ENCODE measurements around the gene MFN2.

MFN2 gene

GRCh38 chr1:12049616-12050015 lies 69.4 kb downstream of the MFN2 start (continued):
- TF ChIP-seq, protein P1, sequence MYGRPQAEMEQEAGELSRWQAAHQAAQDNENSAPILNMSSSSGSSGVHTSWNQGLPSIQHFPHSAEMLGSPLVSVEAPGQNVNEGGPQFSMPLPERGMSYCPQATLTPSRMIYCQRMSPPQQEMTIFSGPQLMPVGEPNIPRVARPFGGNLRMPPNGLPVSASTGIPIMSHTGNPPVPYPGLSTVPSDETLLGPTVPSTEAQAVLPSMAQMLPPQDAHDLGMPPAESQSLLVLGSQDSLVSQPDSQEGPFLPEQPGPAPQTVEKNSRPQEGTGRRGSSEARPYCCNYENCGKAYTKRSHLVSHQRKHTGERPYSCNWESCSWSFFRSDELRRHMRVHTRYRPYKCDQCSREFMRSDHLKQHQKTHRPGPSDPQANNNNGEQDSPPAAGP (tag by site-specific recombination; IDR thresholded peaks at IDR 0.05): 0 out of 2 replicates have a peak, but pooled peaks have one; percentile 60
- TF ChIP-seq ZNF426 (tag by site-specific recombination; IDR thresholded peaks at IDR 0.05) (no peak), ZNF501 (tag by site-specific recombination; IDR thresholded peaks at IDR 0.05) (no peak)

DNA sequence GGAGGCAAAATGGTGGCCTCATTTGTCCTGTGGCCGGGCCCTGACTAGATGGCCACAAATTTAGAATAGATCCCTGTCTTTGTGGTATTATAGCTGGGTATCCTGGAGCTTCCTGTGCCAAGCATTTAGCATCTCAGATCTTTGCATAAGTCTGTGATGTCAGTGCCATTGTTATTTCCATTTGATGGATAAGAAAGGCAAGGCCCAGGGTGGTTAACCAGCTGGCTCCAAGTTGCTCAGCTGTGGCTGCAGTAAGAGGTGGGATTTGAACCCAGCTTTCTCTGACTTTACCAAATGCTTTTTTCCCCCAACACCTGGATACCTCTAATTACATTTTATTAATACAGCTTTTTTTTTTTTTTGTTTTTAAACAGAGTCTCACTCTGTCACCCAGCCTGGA lies 71.1 kb downstream of the MFN2 start:
- Histone ChIP-seq H3K27ac (ENCODE audit: extremely low read depth, low read depth, low read length) (no peak overlapping the region), H3K4me3 (ENCODE audit: low read depth, low read length) (no peak overlapping the region), H3K36me3 (ENCODE audit: control insufficient read depth in 2 of 2, insufficient read depth in 1 of 2, low read length in 2 of 2) (no peaks in the 10 kb centered on the region), H3K4me1 (ENCODE audit: control insufficient read depth, insufficient read depth, low read length) (no peaks in the 10 kb centered on the region), H3K9me3 (ENCODE audit: control insufficient read depth, insufficient read depth, low read depth, low read length) (no peaks in the 10 kb centered on the region)
- ChIA-PET CTCF (interaction anchor here (0.6 to 2.3 kb wide), 2 partner anchors 28 to 122 kb away, joined by 3 to 15 read pairs; no protein-coding TSS in a partner anchor), POLR2A (interaction anchor here (1.0 kb wide), 1 partner anchor 32 kb away, joined by 5 read pairs; the partner anchor contains the start of gene MIIP)
- no peak for TF ChIP-seq ZNF248 (tag by site-specific recombination; IDR thresholded peaks at IDR 0.05)
- no peak for TF ChIP-seq ZNF37A (tag by site-specific recombination; IDR thresholded peaks at IDR 0.05)
- no peak for TF ChIP-seq ZBTB1 (tag by site-specific recombination; IDR thresholded peaks at IDR 0.05)
- TF ChIP-seq ZNF792 (tag by site-specific recombination; IDR thresholded peaks at IDR 0.05): no peak
- no peak for TF ChIP-seq PRDM2 (tag by site-specific recombination; IDR thresholded peaks at IDR 0.05; ENCODE audit: borderline replicate concordance)
- TF ChIP-seq, protein P2, sequence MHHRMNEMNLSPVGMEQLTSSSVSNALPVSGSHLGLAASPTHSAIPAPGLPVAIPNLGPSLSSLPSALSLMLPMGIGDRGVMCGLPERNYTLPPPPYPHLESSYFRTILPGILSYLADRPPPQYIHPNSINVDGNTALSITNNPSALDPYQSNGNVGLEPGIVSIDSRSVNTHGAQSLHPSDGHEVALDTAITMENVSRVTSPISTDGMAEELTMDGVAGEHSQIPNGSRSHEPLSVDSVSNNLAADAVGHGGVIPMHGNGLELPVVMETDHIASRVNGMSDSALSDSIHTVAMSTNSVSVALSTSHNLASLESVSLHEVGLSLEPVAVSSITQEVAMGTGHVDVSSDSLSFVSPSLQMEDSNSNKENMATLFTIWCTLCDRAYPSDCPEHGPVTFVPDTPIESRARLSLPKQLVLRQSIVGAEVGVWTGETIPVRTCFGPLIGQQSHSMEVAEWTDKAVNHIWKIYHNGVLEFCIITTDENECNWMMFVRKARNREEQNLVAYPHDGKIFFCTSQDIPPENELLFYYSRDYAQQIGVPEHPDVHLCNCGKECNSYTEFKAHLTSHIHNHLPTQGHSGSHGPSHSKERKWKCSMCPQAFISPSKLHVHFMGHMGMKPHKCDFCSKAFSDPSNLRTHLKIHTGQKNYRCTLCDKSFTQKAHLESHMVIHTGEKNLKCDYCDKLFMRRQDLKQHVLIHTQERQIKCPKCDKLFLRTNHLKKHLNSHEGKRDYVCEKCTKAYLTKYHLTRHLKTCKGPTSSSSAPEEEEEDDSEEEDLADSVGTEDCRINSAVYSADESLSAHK (tag by site-specific recombination; IDR thresholded peaks at IDR 0.05): no peak
- TF ChIP-seq ZNF692 (tag by site-specific recombination; IDR thresholded peaks at IDR 0.05): no peak
- TF ChIP-seq REST (tag by site-specific recombination; IDR thresholded peaks at IDR 0.05): no peak
- no peak for TF ChIP-seq ZNF664 (tag by site-specific recombination; IDR thresholded peaks at IDR 0.05)
- no peak for TF ChIP-seq EGR2 (tag by site-specific recombination; IDR thresholded peaks at IDR 0.05; ENCODE audit: low read depth)
- TF ChIP-seq, protein P3, sequence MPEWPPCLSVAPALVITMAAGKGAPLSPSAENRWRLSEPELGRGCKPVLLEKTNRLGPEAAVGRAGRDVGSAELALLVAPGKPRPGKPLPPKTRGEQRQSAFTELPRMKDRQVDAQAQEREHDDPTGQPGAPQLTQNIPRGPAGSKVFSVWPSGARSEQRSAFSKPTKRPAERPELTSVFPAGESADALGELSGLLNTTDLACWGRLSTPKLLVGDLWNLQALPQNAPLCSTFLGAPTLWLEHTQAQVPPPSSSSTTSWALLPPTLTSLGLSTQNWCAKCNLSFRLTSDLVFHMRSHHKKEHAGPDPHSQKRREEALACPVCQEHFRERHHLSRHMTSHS (tag by site-specific recombination; IDR thresholded peaks at IDR 0.05): no peak
- TF ChIP-seq, protein P4, sequence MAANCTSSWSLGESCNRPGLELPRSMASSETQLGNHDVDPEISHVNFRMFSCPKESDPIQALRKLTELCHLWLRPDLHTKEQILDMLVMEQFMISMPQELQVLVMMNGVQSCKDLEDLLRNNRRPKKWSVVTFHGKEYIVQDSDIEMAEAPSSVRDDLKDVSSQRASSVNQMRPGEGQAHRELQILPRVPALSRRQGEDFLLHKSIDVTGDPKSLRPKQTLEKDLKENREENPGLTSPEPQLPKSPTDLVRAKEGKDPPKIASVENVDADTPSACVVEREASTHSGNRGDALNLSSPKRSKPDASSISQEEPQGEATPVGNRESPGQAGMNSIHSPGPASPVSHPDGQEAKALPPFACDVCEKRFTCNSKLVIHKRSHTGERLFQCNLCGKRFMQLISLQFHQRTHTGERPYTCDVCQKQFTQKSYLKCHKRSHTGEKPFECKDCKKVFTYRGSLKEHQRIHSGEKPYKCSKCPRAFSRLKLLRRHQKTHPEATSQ (tag by site-specific recombination; IDR thresholded peaks at IDR 0.05): no peak
- TF ChIP-seq SCRT2 (tag by site-specific recombination; IDR thresholded peaks at IDR 0.05): no peak
- TF ChIP-seq ZNF660 (tag by site-specific recombination; IDR thresholded peaks at IDR 0.05): no peak
- TF ChIP-seq ZNF548 (tag by site-specific recombination; IDR thresholded peaks at IDR 0.05): no peak
- no peak for TF ChIP-seq ZFP37 (tag by site-specific recombination; IDR thresholded peaks at IDR 0.05)
